ENCODE measurements around the gene MAGEC3. TPM values are rescaled to one million over a fixed set of nuclear protein-coding genes. Genes with fewer than 3 reads are reported as not detected.

The MAGEC3 gene
- total RNA-seq, 1 donor from 2014 or later = not detected

GRCh38 chrX:141897690-141898089 lies 59.6 kb downstream of the MAGEC3 start:
- DNase-seq (ENCODE audit: extremely low spot score, unreplicated experiment) = no peak
- no peak overlapping the region for H3K27ac Mint-ChIP-seq
- H3K9me3 Mint-ChIP-seq = no peaks in the 10 kb centered on the region
- H3K4me3 Mint-ChIP-seq = no peak overlapping the region
- no peaks in the 10 kb centered on the region for H3K27me3 Mint-ChIP-seq
- no peaks in the 10 kb centered on the region for H3K36me3 Mint-ChIP-seq
- no peaks in the 10 kb centered on the region for H3K4me1 Mint-ChIP-seq (ENCODE audit: unreplicated experiment)
- TF ChIP-seq, protein P1, sequence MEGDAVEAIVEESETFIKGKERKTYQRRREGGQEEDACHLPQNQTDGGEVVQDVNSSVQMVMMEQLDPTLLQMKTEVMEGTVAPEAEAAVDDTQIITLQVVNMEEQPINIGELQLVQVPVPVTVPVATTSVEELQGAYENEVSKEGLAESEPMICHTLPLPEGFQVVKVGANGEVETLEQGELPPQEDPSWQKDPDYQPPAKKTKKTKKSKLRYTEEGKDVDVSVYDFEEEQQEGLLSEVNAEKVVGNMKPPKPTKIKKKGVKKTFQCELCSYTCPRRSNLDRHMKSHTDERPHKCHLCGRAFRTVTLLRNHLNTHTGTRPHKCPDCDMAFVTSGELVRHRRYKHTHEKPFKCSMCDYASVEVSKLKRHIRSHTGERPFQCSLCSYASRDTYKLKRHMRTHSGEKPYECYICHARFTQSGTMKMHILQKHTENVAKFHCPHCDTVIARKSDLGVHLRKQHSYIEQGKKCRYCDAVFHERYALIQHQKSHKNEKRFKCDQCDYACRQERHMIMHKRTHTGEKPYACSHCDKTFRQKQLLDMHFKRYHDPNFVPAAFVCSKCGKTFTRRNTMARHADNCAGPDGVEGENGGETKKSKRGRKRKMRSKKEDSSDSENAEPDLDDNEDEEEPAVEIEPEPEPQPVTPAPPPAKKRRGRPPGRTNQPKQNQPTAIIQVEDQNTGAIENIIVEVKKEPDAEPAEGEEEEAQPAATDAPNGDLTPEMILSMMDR (conservative IDR thresholded peaks at IDR 0.05) = no peak

- no peaks in the 10 kb centered on the region for H3K27me3 Mint-ChIP-seq
- no peak overlapping the region for H3K4me3 Mint-ChIP-seq
- no peaks in the 10 kb centered on the region for H3K36me3 Mint-ChIP-seq
- DNase-seq (ENCODE audit: extremely low spot score, unreplicated experiment) = no peak
- H3K9me3 Mint-ChIP-seq = peaks cover 3% of the 10 kb centered on the region
- TF ChIP-seq, protein P1 (conservative IDR thresholded peaks at IDR 0.05) = no peak
- no peak overlapping the region for H3K27ac Mint-ChIP-seq
- H3K4me1 Mint-ChIP-seq (ENCODE audit: unreplicated experiment) = no peaks in the 10 kb centered on the region
Observed at GRCh38 chrX:141902366-141902765, 64.2 kb downstream of the MAGEC3 start.

DNA sequence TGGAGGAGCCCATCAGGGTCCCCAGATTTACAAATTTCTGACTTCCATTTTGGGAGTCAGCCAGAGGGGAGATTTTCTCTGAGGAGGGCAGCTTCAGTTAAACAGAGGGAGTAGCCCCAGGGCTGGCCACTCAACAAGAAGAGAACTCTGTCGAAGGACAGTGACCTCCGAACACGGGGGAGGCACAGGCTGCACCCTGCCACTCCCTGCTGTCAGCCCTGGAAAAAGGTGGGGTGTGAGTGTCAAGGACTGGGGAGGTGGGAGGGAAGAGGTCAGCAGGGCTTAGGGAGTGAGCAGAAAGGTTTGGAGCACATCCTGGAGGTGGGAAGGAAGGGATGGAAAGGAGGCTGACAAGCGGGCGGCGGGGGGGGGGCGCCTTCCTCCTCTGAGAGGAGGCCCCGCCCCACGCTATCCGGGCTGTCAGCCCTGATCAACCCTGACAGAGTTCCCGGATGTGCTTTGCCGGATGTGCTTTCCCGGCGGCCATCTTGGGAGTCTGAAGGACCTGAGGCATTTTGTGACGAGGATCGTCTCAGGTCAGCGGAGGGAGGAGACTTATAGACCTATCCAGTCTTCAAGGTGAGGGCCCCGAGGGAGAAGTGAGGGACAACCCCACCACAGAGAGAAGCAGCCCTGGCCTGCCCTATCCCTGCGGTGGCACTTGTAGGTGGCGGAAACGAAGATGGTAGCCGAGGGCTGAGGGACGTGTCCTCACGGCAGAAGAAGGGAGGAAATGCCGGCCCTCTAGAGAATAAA lies 65.5 kb downstream of the MAGEC3 start, which contains the start of gene MAGEC1:
MAGEC1 (plus strand) TSS at position 495 of the 756 bp plus-strand sequence. CDS start 1,179 bp downstream, outside the sequence.
- Mint-ChIP-seq H3K9me3 (peaks cover 3% of the 10 kb centered on the region), H3K36me3 (no peaks in the 10 kb centered on the region), H3K27ac (no peak within 1 kb of the TSS), H3K4me3 (no peak within 1 kb of the TSS), H3K27me3 (no peaks in the 10 kb centered on the region), H3K4me1 (ENCODE audit: unreplicated experiment) (no peaks in the 10 kb centered on the region)
- TF ChIP-seq, protein P1 (conservative IDR thresholded peaks at IDR 0.05) = no peak
- DNase-seq (ENCODE audit: extremely low spot score, unreplicated experiment) = no peak

DNA sequence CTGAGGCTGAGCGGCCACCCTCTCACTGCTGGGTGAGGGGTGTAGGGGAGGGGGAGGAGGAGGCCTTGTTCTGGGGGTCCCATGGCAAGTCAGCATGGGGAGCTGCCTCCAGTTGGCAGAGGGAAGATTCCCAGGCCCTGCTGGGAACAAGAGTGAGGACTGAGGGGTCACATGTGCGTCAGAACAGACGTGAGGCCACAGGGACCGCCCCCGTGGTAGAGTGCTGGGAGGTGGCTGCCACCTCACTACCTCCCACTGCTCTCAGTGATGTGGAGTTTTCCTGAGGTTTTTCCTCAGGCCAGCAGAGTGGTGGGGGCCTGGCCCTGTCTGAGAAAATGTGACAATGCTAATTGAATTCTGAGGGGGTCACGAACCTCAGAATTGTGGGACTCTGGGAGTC lies 66.1 kb downstream of the MAGEC3 start:
- TF ChIP-seq, protein P1 (conservative IDR thresholded peaks at IDR 0.05) = no peak
- no peaks in the 10 kb centered on the region for H3K36me3 Mint-ChIP-seq
- H3K4me1 Mint-ChIP-seq (ENCODE audit: unreplicated experiment) = no peaks in the 10 kb centered on the region
- no peak for DNase-seq (ENCODE audit: extremely low spot score, unreplicated experiment)
- no peak overlapping the region for H3K27ac Mint-ChIP-seq
- H3K4me3 Mint-ChIP-seq = no peak overlapping the region
- peaks cover 3% of the 10 kb centered on the region for H3K9me3 Mint-ChIP-seq
- H3K27me3 Mint-ChIP-seq = no peaks in the 10 kb centered on the region

- no peaks in the 10 kb centered on the region for H3K9me3 Mint-ChIP-seq
- H3K27me3 Mint-ChIP-seq = no peaks in the 10 kb centered on the region
- TF ChIP-seq, protein P1 (conservative IDR thresholded peaks at IDR 0.05) = no peak
- no peak overlapping the region for H3K4me3 Mint-ChIP-seq
- no peak for DNase-seq (ENCODE audit: extremely low spot score, unreplicated experiment)
- H3K4me1 Mint-ChIP-seq (ENCODE audit: unreplicated experiment) = no peaks in the 10 kb centered on the region
- H3K27ac Mint-ChIP-seq = no peak overlapping the region
- H3K36me3 Mint-ChIP-seq = no peaks in the 10 kb centered on the region
Observed at GRCh38 chrX:141917801-141918200, 79.7 kb downstream of the MAGEC3 start.

Data from type B pancreatic cell (in vitro differentiated cells).